T-helper 2 cell (primary cell): ENCODE measurements around the gene NPAT.

ENCODE experiments used
- DNase-seq, 5 experiments: peaks; one replicate each; pipeline versions ENCODE4 v3.0.0 to v3.0.0-alpha.2; 2012 to 2022
- total RNA-seq, 2 donors: gene quantifications; one replicate each; lab custom pipeline; 2026; lab: John Stamatoyannopoulos, UW

The NPAT gene
- total RNA-seq, result 88.9 to 146 reads per million in 2 donors

GRCh38 chr11:108222574-108223347 lies at the start of gene NPAT, which contains the start of gene ATM:
NPAT (minus strand) TSS chr11:108222638; CDS start chr11:108222536, 102 bp downstream.
ATM (plus strand) TSS chr11:108223067; CDS start chr11:108227625, 4,558 bp downstream.
- DNase-seq, result peak; percentile 97 to 99 (median 99)

- DNase-seq, result no peak
Observed at GRCh38 chr11:108269583-108269982, 47.1 kb upstream of the NPAT start.

GRCh38 chr11:108253176-108253575 lies 30.7 kb upstream of the NPAT start:
- DNase-seq, result no peak

GRCh38 chr11:108246885-108247284 lies 24.4 kb upstream of the NPAT start:
- peak in 1 of 5 experiments; percentile 37 for DNase-seq

- DNase-seq, result no peak
Observed at GRCh38 chr11:108246308-108246707, 23.9 kb upstream of the NPAT start.

- no peak for DNase-seq
Observed at GRCh38 chr11:108242422-108242821, 20.0 kb upstream of the NPAT start.

- peak in 2 of 5 experiments; percentile 29 to 78 for DNase-seq
Observed at GRCh38 chr11:108241330-108242037, 19.0 kb upstream of the NPAT start.

- DNase-seq, result peak in 2 of 5 experiments; percentile 40 to 66
Observed at GRCh38 chr11:108239076-108239475, 16.6 kb upstream of the NPAT start.

GRCh38 chr11:108237058-108237481 lies 14.6 kb upstream of the NPAT start:
- DNase-seq, result peak in 2 of 5 experiments; percentile 71 to 76

- DNase-seq, result no peak
Observed at GRCh38 chr11:108235633-108236032, 13.2 kb upstream of the NPAT start.

- DNase-seq, result no peak
Observed at GRCh38 chr11:108235192-108235591, 12.8 kb upstream of the NPAT start.

- no peak for DNase-seq
Observed at GRCh38 chr11:108233277-108233945, 11.0 kb upstream of the NPAT start.

- DNase-seq, result no peak
Observed at GRCh38 chr11:108228251-108228650, 5.8 kb upstream of the NPAT start.

GRCh38 chr11:108226036-108226435 lies 3.6 kb upstream of the NPAT start:
- no peak for DNase-seq

GRCh38 chr11:108224911-108225786 lies 2.7 kb upstream of the NPAT start:
- peak in 4 of 5 experiments; percentile 7 to 90 (median 28) for DNase-seq

- DNase-seq, result no peak
Observed at GRCh38 chr11:108224366-108224765, 1.9 kb upstream of the NPAT start.

- peak in 3 of 5 experiments; percentile 10 to 93 (median 36) for DNase-seq
Observed at GRCh38 chr11:108223348-108224149, 1.1 kb upstream of the NPAT start.

- DNase-seq, result peak in 2 of 5 experiments; percentile 16 to 36
Observed at GRCh38 chr11:108221911-108222573, 396 bp downstream of the NPAT start.

- DNase-seq, result peak in 1 of 5 experiments; percentile 44
Observed at GRCh38 chr11:108221371-108221770, 1.1 kb downstream of the NPAT start.

- DNase-seq, result peak in 1 of 5 experiments; percentile 42
Observed at GRCh38 chr11:108220721-108221336, 1.6 kb downstream of the NPAT start.
